Measurements from ENCODE around the gene TNRC18. TPM values are rescaled to one million over a fixed set of nuclear protein-coding genes. Genes with fewer than 3 reads are reported as not detected.

The TNRC18 gene
- total RNA-seq, 6 experiments from 2014 or later = 70.6 to 87.1 (median 79.9) TPM

DNA sequence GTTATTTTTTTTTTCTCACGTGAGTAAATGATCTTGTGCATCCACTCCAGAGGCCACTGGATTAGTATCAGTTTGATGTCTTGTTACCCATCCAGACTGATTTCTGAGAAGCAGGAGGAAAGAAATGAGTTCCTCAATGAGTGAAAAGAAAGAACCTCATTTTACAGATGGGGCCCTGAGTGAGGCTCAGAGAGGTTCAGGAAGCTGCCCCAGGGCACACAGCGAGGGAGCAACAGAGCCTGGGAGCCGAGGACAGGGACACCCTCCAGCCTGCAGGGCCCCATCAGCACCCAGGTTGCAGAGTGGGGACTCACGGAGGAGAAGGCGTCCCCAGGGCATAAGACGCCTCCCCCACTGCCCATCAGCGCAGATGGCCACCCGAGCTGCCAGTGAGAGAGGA is 30.9 kb upstream of the TNRC18 start:
- H3K27me3 Mint-ChIP-seq (ENCODE audit: insufficient read depth) = peaks cover 5% of the 10 kb centered on the region
- H3K4me1 Mint-ChIP-seq (ENCODE audit: low read depth) = peaks cover 12% of the 10 kb centered on the region
- DNase-seq = no peak
- TF ChIP-seq, protein P1, sequence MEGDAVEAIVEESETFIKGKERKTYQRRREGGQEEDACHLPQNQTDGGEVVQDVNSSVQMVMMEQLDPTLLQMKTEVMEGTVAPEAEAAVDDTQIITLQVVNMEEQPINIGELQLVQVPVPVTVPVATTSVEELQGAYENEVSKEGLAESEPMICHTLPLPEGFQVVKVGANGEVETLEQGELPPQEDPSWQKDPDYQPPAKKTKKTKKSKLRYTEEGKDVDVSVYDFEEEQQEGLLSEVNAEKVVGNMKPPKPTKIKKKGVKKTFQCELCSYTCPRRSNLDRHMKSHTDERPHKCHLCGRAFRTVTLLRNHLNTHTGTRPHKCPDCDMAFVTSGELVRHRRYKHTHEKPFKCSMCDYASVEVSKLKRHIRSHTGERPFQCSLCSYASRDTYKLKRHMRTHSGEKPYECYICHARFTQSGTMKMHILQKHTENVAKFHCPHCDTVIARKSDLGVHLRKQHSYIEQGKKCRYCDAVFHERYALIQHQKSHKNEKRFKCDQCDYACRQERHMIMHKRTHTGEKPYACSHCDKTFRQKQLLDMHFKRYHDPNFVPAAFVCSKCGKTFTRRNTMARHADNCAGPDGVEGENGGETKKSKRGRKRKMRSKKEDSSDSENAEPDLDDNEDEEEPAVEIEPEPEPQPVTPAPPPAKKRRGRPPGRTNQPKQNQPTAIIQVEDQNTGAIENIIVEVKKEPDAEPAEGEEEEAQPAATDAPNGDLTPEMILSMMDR (IDR thresholded peaks at IDR 0.05) = no peak
- no peak overlapping the region for H3K4me3 Mint-ChIP-seq
- no peaks in the 10 kb centered on the region for H3K36me3 Mint-ChIP-seq (ENCODE audit: low read depth)
- no peak overlapping the region for H3K27ac Mint-ChIP-seq
- H3K9me3 Mint-ChIP-seq = no peaks in the 10 kb centered on the region

DNA sequence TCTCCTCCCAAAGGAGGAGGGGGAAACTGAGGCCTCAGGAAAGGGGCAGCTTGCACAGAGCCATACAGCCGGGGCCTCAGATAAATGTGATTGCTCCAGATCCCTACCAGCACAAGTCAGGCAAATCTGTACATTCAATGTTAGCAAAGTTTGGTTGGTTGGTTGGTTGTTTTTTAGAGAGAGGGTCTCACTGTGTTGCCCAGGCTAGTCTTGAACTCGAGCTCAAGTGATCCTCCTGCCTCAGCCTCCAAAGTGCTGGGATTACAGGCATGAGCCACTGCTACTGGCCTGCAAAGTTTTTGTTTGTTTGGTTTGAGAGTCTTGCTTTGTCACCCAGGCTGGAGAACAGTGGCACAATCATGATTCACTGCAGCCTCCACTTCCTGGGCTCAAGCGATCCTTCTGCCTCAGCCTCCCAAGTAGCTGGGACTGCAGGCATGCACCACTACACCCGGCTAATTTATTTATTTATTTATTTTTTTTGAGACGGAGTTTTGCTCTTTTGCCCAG is 30.0 kb upstream of the TNRC18 start:
- no peak overlapping the region for H3K27ac Mint-ChIP-seq
- no peak overlapping the region for H3K4me3 Mint-ChIP-seq
- no peak for DNase-seq
- H3K27me3 Mint-ChIP-seq (ENCODE audit: insufficient read depth) = peaks cover 5% of the 10 kb centered on the region
- H3K9me3 Mint-ChIP-seq = no peaks in the 10 kb centered on the region
- H3K36me3 Mint-ChIP-seq (ENCODE audit: low read depth) = no peaks in the 10 kb centered on the region
- peaks cover 12% of the 10 kb centered on the region for H3K4me1 Mint-ChIP-seq (ENCODE audit: low read depth)
- TF ChIP-seq, protein P1 (IDR thresholded peaks at IDR 0.05) = no peak

DNA sequence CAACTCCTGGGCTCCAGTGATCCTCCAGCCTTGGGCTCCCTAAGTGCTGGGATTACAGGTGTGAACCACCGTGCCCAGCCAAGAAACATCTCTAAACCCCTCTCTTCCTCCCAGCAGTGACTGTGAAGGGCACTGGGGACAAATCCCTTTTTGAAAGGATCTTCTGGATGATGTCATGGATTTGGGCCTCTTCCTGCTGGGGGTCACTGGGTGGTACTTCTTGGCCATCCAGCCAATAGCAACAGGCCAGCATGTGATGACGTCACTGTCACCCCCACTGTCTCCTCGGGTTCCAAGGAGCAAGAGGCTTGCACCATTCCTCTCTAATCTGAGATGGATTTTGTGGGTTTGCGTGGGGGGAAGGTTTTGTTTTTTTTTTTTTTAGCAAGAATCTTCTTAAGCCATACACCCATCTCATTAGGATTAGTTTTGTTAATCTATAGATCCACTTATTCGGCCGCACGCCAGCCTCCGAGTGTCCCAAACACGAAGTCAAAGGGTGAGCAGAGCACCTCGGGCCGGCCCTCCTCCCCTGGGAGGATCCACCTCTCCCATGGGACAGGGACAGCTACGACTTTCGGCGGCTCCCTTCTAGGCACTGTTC is 29.4 kb upstream of the TNRC18 start:
- TF ChIP-seq, protein P1 (IDR thresholded peaks at IDR 0.05) = no peak
- H3K4me3 Mint-ChIP-seq = no peak overlapping the region
- no peaks in the 10 kb centered on the region for H3K36me3 Mint-ChIP-seq (ENCODE audit: low read depth)
- no peak overlapping the region for H3K27ac Mint-ChIP-seq
- peaks cover 5% of the 10 kb centered on the region for H3K27me3 Mint-ChIP-seq (ENCODE audit: insufficient read depth)
- peak; percentile 19 for DNase-seq
- peaks cover 12% of the 10 kb centered on the region for H3K4me1 Mint-ChIP-seq (ENCODE audit: low read depth)
- H3K9me3 Mint-ChIP-seq = no peaks in the 10 kb centered on the region

DNA sequence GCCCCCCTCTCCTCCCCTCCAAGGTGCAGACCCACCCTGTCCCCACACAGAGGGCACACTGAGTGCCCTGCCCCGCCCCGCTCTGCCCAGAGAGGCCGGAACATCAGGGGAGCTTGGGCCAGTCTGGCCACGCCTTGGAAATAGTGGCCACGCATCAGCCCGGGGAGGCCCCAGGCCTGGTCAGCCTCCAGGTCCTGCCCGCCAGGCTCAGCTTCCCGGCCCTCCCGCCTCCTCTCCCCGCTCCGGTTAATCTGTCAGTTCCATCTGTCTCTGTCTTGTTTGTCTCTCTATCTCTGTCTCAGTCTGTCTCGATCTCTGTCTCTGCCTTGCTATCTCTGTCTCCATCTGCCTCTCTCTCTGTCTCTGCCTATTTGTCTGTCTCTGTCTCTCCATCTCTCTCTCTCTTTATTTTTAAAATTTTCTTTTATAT is 28.9 kb upstream of the TNRC18 start:
- H3K4me1 Mint-ChIP-seq (ENCODE audit: low read depth) = peaks cover 12% of the 10 kb centered on the region
- H3K9me3 Mint-ChIP-seq = no peaks in the 10 kb centered on the region
- no peak overlapping the region; the same call in 1 of the 2 replicates for H3K27ac Mint-ChIP-seq
- H3K4me3 Mint-ChIP-seq = no peak overlapping the region
- H3K36me3 Mint-ChIP-seq (ENCODE audit: low read depth) = no peaks in the 10 kb centered on the region
- no peak for DNase-seq
- TF ChIP-seq, protein P1 (IDR thresholded peaks at IDR 0.05) = no peak
- peaks cover 5% of the 10 kb centered on the region for H3K27me3 Mint-ChIP-seq (ENCODE audit: insufficient read depth)

DNA sequence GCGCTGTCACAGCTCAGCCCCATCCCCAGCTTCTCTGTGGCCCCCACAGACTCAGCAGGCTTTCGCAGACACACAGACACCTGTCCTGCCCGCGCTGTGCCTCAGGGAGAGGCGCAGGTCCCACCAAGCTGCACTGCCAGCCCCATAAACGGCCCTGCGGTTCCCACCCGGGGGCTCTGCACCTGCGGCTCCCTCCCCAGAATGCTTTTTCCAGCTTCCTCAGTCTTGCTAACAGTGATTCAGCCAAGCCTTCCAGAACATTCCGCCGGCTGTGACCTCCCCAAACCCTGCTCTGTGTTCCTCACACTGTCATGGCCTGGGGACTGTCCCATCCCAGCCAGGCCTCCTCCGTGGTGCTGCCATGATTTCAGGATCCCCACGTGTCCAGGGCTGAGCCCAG is 27.8 kb upstream of the TNRC18 start:
- Mint-ChIP-seq H3K9me3 (no peaks in the 10 kb centered on the region), H3K4me1 (ENCODE audit: low read depth) (peaks cover 12% of the 10 kb centered on the region)

More for the DNA sequence above, 27.8 kb upstream of the TNRC18 start:
- Mint-ChIP-seq H3K27me3 (ENCODE audit: insufficient read depth) (peaks cover 2% of the 10 kb centered on the region), H3K4me3 (no peak overlapping the region), H3K36me3 (ENCODE audit: low read depth) (no peaks in the 10 kb centered on the region), H3K27ac (no peak overlapping the region)
- TF ChIP-seq, protein P1 (IDR thresholded peaks at IDR 0.05) = no peak
- DNase-seq = no peak

Measured in HFFc6 (cell line).